CD4-positive, alpha-beta T cell treated with Interleukin-10 for 1 hour (primary cell): ENCODE measurements around the gene DSC1.

Source experiments
- DNase-seq: peaks from one replicate; pipeline ENCODE4 v3.0.0-alpha.2; 2020

The DSC1 gene

GRCh38 chr18:31102025-31102684 is 60.5 kb downstream of the DSC1 start, which contains the start of gene DSC2:
DSC2 (minus strand) TSS chr18:31102421; CDS start chr18:31101971, 450 bp downstream.
- no peak for DNase-seq

- no peak for DNase-seq
These were observed 61.3 kb downstream of the DSC1 start for GRCh38 chr18:31101183-31102024.

GRCh38 chr18:31100436-31101182 is 62.0 kb downstream of the DSC1 start:
- no peak for DNase-seq

- DNase-seq: no peak
These were observed 63.0 kb downstream of the DSC1 start for GRCh38 chr18:31099450-31100230.

GRCh38 chr18:31098878-31099277 is 63.8 kb downstream of the DSC1 start:
- DNase-seq: no peak

GRCh38 chr18:31097666-31098065 is 65.0 kb downstream of the DSC1 start:
- DNase-seq: no peak

GRCh38 chr18:31093880-31094279 is 68.8 kb downstream of the DSC1 start:
- no peak for DNase-seq

GRCh38 chr18:31093294-31093693 is 69.4 kb downstream of the DSC1 start:
- DNase-seq: no peak

GRCh38 chr18:31091350-31091749 is 71.3 kb downstream of the DSC1 start:
- no peak for DNase-seq

- DNase-seq: no peak
These were observed 74.1 kb downstream of the DSC1 start for GRCh38 chr18:31088532-31088931.

- DNase-seq: no peak
These were observed 82.7 kb downstream of the DSC1 start for GRCh38 chr18:31079973-31080372.
